OCI-LY1 (cell line): ENCODE measurements around the gene DENND1A.

Experiments used
- H2AFZ ChIP-seq: fragments of 200-600 bp; sonication (generic), shearing (Covaris generic); 2 replicates; pipeline ENCODE4 v1.6.0; 2014; ENCODE audit warnings: antibody characterized with exemption, mild to moderate bottlenecking, low read length
- H3F3A ChIP-seq: fragments of 200-600 bp; sonication (generic), shearing (Covaris generic); 2 replicates; pipeline ENCODE4 v1.6.0; 2014; ENCODE audit warnings: mild to moderate bottlenecking, antibody characterized with exemption, low read length, moderate library complexity; ENCODE audit not compliant: insufficient read depth
- H3K27ac ChIP-seq: fragments of 200-600 bp; sonication (generic); 2 replicates; pipeline ENCODE4 v1.5.1; 2014; ENCODE audit warnings: low read length, mixed run types, mild to moderate bottlenecking, low read depth; ENCODE audit not compliant: poor library complexity, severe bottlenecking
- H3K27me3 ChIP-seq: fragments of 200-600 bp; sonication (generic); 2 replicates; pipeline ENCODE4 v1.6.0; 2014; ENCODE audit warnings: antibody characterized with exemption, mild to moderate bottlenecking, low read length, moderate library complexity; ENCODE audit not compliant: insufficient read depth
- H3K36me3 ChIP-seq: fragments of 200-600 bp; sonication (generic); 2 replicates; pipeline ENCODE4 v1.6.1; 2014; ENCODE audit warnings: mild to moderate bottlenecking, antibody characterized with exemption, low read length, moderate library complexity, mixed read lengths; ENCODE audit not compliant: insufficient read depth
- H3K4me1 ChIP-seq: fragments of 200-600 bp; sonication (generic); 2 replicates; pipeline ENCODE4 v1.5.1; 2014; ENCODE audit warnings: mild to moderate bottlenecking, low read length, moderate library complexity; ENCODE audit not compliant: insufficient read depth, severe bottlenecking
- H3K4me2 ChIP-seq: fragments of 200-600 bp; sonication (generic), shearing (Covaris generic); 2 replicates; pipeline ENCODE4 v1.6.1; 2014; ENCODE audit warnings: low read length
- H3K4me3 ChIP-seq: fragments of 200-600 bp; sonication (generic); 2 replicates; pipeline ENCODE4 v1.5.1; 2014; ENCODE audit warnings: low read length, low read depth, mild to moderate bottlenecking, mixed read lengths; ENCODE audit not compliant: poor library complexity, severe bottlenecking
- H3K79me2 ChIP-seq: fragments of 200-600 bp; shearing (Covaris generic); 2 replicates; pipeline ENCODE4 v1.6.1; 2016; ENCODE audit warnings: mixed run types, low read length, mixed read lengths; ENCODE audit not compliant: insufficient read depth
- H3K9ac ChIP-seq: fragments of 200-600 bp; sonication (generic), shearing (Covaris generic); 2 replicates; pipeline ENCODE4 v1.6.1; 2014; ENCODE audit warnings: mild to moderate bottlenecking, low read length, mixed read lengths
- H3K9me2 ChIP-seq: fragments of 200-600 bp; sonication (generic), shearing (Covaris generic); 2 replicates; pipeline ENCODE4 v1.6.1; 2014; ENCODE audit warnings: low read depth, mild to moderate bottlenecking, low read length, mixed read lengths
- H3K9me3 ChIP-seq: fragments of 200-600 bp; shearing (Covaris generic); 2 replicates; pipeline ENCODE4 v1.6.1; 2014; ENCODE audit warnings: low read length, mixed read lengths
- H4K20me1 ChIP-seq: fragments of 200-600 bp; sonication (generic), shearing (Covaris generic); 2 replicates; pipeline ENCODE4 v1.6.0; 2016; ENCODE audit warnings: mild to moderate bottlenecking, low read length; ENCODE audit not compliant: insufficient read depth
- EZH2 ChIP-seq: fragments of 200-600 bp; sonication (generic), shearing (Covaris generic); IDR thresholded peaks from 2 replicates; pipeline ENCODE4 v1.8.0; 2017; ENCODE audit warnings: borderline replicate concordance, mixed run types, mild to moderate bottlenecking, antibody characterized with exemption, low read length, moderate library complexity, mixed read lengths
- TF ChIP-seq, protein P1 (sequence below): fragments of 200-600 bp; sonication (generic), shearing (Covaris generic); IDR thresholded peaks from 2 replicates; pipeline ENCODE4 v1.5.1; 2017; ENCODE audit warnings: mild to moderate bottlenecking, antibody characterized with exemption, low read length, moderate library complexity, mixed read lengths

DENND1A gene

DNA sequence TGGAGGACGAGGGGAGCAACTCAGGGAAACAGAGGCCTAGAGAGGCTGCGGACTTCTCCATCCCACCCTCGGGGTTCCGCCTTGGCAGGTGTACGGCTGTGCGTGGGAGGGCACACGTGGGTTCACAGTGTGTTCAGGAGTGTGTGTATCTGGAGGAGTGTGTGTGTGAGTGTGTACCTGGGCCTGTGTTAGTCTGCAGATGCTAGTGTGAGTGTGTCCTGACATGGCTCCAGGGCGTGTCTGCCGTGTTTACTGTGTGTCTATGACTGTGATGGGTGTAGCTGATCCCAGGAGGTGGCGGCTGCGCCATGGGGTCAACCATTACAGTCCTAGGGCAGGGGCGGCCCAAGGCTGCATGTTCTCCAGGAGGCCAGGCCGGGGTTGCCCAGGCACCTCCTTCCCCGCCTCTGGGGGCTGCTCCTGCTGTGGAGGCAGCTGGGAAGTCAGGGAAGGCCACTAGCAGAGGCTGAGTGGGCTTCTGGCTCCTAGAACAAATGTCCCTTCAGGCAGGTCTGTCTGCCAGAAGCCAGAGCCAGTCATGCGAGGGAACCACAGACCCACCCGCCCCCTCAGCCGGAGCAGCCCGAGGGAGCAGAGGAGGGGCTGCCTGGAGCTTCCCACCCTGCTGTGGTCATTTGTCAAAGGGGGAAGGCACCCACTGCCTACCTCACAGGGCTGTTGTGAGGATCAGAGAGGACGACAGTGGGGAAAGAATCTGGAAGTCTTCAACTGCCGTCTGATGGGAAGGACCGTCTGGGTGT, 552.5 kb downstream of the DENND1A start:
- H3K9me2 ChIP-seq = no peaks in the 10 kb centered on the region
- H3K9me3 ChIP-seq = no peaks in the 10 kb centered on the region
- no peak for TF ChIP-seq EZH2
- TF ChIP-seq, protein P1, sequence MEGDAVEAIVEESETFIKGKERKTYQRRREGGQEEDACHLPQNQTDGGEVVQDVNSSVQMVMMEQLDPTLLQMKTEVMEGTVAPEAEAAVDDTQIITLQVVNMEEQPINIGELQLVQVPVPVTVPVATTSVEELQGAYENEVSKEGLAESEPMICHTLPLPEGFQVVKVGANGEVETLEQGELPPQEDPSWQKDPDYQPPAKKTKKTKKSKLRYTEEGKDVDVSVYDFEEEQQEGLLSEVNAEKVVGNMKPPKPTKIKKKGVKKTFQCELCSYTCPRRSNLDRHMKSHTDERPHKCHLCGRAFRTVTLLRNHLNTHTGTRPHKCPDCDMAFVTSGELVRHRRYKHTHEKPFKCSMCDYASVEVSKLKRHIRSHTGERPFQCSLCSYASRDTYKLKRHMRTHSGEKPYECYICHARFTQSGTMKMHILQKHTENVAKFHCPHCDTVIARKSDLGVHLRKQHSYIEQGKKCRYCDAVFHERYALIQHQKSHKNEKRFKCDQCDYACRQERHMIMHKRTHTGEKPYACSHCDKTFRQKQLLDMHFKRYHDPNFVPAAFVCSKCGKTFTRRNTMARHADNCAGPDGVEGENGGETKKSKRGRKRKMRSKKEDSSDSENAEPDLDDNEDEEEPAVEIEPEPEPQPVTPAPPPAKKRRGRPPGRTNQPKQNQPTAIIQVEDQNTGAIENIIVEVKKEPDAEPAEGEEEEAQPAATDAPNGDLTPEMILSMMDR = no peak
- no peaks in the 10 kb centered on the region for H3K79me2 ChIP-seq
- H3K27me3 ChIP-seq = no peaks in the 10 kb centered on the region
- no peaks in the 10 kb centered on the region for H3K36me3 ChIP-seq
- H3F3A ChIP-seq = no peaks in the 10 kb centered on the region
- H3K27ac ChIP-seq = no peak overlapping the region
- no peak overlapping the region for H3K4me2 ChIP-seq
- H3K9ac ChIP-seq = no peak overlapping the region
- H4K20me1 ChIP-seq = no peaks in the 10 kb centered on the region
- no peak overlapping the region for H2AFZ ChIP-seq
- H3K4me3 ChIP-seq = no peak overlapping the region
- no peaks in the 10 kb centered on the region for H3K4me1 ChIP-seq

DNA sequence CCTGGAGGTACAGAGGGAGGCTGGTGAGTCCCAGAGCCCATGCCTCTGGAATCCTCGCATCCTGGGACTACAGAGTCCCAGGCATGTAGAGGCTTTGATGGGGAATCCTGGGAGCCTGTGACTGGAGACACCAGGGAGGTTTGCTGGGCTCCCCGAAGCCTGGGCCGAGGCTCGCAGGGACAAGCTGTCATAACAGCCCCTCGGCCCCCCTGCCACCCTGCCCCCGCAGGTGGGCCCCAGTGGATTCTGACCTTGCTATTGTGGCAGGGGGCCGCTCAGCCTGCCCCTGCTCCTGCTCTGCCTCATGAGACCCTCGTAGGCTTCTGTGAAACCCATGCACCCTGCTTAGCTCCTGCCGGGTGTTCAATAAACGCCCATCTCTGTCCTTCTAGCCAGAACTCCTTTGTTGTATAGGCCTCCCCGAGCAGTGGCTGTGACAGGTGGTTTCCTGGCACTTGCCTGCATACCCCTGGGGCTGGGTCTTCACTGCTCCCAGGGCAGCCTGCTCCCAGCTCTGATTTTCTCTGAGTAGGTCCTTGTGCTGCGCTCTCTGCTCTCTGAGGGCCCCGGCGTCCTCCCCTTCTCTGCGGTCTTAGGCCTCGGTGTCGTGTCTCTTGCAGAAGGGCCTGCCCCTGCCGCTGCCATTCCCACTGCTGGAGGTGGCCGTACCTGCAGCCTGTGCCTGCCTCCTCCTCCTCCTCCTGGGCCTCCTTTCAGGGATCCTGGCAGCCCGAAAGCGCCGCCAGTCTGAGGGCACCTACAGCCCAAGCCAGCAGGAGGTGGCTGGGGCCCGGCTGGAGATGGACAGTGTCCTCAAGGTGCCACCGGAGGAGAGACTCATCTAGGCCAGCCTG, 553.5 kb downstream of the DENND1A start:
- no peak overlapping the region for H3K9ac ChIP-seq
- no peaks in the 10 kb centered on the region for H3K27me3 ChIP-seq
- no peak overlapping the region for H3K4me2 ChIP-seq
- H3K9me3 ChIP-seq = no peaks in the 10 kb centered on the region
- no peaks in the 10 kb centered on the region for H3K79me2 ChIP-seq
- no peaks in the 10 kb centered on the region for H3K9me2 ChIP-seq
- no peak overlapping the region for H3K27ac ChIP-seq
- H3K4me3 ChIP-seq = no peak overlapping the region
- H3K36me3 ChIP-seq = no peaks in the 10 kb centered on the region
- H3K4me1 ChIP-seq = no peaks in the 10 kb centered on the region
- H3F3A ChIP-seq = no peaks in the 10 kb centered on the region
- no peak overlapping the region for H2AFZ ChIP-seq
- TF ChIP-seq EZH2 = no peak
- TF ChIP-seq, protein P1 = no peak
- H4K20me1 ChIP-seq = no peaks in the 10 kb centered on the region

DNA sequence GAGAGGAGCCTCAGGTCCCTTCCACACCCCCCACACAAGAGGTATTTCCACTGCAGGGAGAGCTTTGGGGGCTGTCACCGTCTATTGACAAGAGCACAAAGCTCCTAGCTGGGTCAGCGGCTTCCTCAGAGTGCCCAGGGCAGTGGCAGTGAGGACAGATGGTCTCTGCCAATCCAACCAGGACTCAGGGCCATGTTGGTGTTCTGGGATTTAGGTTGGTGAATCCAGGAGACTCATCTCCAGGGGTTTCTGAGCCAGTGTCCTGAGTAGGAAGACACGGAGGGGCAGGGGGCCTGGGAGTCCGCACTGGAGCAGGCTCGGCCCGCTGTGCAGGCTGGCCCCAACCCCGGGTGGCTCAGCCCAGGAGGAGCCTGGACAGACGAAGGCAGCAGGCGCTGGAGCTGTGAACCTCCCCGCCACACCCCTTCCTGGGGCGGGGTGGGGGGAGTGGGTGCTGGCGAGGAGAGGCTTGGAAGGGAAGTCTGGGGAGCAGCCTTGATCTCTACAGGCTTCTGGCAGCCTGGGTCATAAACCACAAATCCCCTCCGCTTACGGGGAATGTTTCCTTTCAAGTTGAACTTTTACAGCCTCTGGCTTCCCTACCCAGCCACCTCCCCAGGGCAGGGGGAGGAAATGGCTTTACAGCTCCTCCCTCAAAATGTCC, 554.3 kb downstream of the DENND1A start:
- H3K9ac ChIP-seq = no peak overlapping the region

More for the DNA sequence above, 554.3 kb downstream of the DENND1A start:
- Histone ChIP-seq H3K9me3 (no peaks in the 10 kb centered on the region), H3K36me3 (no peaks in the 10 kb centered on the region), H3K27me3 (no peaks in the 10 kb centered on the region), H3K4me1 (no peaks in the 10 kb centered on the region), H3K9me2 (no peaks in the 10 kb centered on the region), H2AFZ (no peak overlapping the region), H4K20me1 (no peaks in the 10 kb centered on the region), H3K27ac (no peak overlapping the region), H3K4me3 (no peak overlapping the region), H3K4me2 (no peak overlapping the region), H3K79me2 (no peaks in the 10 kb centered on the region), H3F3A (no peaks in the 10 kb centered on the region)
- TF ChIP-seq, protein P1 = no peak
- no peak for TF ChIP-seq EZH2
